ENCODE results near the gene TEKT1. TPM values are rescaled to one million over a fixed set of nuclear protein-coding genes. Genes with fewer than 3 reads are reported as not detected.

TEKT1 gene
- total RNA-seq, 1 donor from 2014 or later, result not detected

DNA sequence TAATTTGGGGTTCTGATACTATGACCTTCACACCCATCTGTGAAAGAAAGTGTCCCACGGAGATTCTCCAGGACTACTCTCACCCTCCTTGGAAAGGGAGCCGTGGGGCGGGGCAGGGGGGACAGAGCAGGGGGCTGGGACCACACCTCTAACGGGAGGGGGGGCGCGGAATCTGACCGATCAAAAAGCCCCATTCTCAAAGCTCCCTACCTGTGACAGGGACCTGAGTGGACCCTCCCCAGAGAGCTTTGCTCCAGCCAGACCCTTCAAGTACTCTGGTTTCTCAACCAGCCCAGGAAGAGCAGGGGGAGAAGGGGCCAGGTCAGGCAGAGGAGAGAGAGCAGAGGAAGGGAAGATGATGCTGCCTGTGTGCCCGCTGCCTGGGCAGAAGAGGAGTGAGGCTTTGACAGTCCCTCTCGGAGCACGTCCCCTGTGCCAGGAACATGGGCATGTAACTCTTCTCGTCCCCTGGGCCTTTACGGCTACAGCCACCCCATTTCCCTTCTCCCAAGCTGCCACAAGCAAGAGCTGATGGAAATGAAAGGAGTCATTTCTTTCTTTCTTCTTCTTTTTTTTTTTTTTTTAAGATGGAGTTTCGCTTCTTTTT lies 75.0 kb downstream of the TEKT1 start:
- peak; percentile 7 for ATAC-seq

DNA sequence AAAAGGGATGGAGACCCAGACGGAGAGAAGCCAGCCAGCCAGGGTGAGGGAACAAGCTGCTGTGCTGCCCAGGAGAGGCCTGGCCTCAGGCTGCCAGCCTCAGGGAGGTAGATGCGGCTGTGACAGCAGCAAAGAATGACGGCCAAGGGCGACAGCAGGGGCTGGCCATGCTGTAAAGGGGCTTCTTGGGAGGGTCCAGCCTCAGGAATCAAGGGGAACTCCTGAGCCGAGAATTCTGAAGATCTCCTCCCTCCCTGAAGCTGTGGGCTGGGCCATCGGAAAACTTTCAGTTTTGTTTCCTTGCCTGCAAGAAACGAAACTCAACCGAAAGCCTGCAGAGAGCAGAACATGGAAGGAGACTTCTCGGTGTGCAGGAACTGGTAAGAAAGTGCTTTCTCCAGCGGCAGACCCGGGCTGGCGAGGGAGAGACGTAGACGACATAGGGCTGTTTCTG lies 75.8 kb downstream of the TEKT1 start, which contains the start of gene XAF1:
XAF1 (plus strand) TSS at position 316 of the 454 bp plus-strand sequence; CDS start at position 349, 33 bp downstream.
- ATAC-seq, result peak; percentile 30

DNA sequence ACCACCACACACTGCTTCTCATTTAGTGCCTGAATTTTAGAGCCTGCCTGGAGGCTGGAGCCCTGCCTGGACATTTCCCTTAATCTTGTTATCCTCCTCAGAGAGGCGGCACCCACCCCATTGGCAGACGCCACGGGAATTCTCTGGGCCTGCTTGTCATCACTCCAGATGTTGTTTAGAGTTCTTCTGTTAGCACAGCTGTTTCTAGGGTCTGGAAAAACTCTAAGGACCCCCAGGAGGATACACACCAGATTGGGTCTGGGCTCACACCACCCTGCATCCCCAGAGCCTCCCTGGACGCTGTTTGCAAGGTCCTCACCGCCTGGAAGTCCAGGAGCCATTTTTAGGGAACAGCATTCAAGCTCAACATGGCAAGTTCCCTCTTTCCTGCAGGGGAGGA lies 76.2 kb downstream of the TEKT1 start:
- no peak for ATAC-seq

DNA sequence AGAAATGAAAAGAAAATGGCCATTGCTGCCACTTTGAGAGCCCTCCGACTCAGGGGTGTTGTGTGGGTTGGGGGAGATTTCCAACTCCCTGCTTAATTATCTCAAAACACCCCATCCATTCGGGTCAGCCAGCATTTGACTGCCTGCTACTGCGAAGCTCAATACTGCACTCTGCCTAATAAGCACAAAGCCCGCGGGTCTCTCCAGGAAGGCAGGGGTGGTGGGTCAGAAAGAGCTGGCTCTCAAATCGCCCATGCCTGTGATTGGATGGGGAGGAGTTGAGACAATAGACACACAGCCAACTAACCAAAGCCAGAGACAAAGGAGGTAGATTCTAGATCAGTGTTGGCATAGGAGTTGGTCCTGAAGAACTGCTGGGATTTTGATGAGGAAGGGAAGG lies 78.0 kb downstream of the TEKT1 start:
- no peak for ATAC-seq

GRCh38 chr17:6753006-6753445 lies 78.5 kb downstream of the TEKT1 start:
- ATAC-seq, result peak; percentile 12

- ATAC-seq, result peak; percentile 27
These were observed 79.2 kb downstream of the TEKT1 start for GRCh38 chr17:6752068-6752909.

DNA sequence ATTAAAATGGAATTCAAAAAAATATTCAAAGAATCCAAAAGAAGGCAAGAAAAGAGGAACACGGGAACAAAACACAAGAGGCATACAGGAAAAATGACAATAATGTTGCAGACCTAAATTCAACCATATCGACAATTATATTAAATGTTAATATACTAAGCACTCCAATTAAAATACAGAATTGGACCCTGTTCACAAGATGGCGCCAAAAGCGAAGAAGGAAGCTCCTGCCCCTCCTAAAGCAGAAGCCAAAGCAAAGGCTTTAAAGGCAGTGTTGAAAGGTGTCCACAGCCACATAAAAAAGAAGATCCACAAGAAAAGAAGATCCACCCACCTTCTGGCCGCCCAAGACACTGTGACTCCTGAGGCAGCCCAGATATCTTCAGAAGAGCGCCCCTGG lies 82.0 kb downstream of the TEKT1 start:
- ATAC-seq, result no peak

GRCh38 chr17:6748617-6749016 lies 82.9 kb downstream of the TEKT1 start:
- ATAC-seq, result no peak

Other genes with a start within 250 kb of the TEKT1 start
- 8.6 TPM for gene KIAA0753, start 191.0 kb downstream of the TEKT1 start, total RNA-seq
- 322 TPM for gene TXNDC17, start 190.7 kb downstream of the TEKT1 start, total RNA-seq
- 15.3 TPM for gene MED31, start 180.1 kb downstream of the TEKT1 start, total RNA-seq
- gene C17orf100, start 180.0 kb downstream of the TEKT1 start, total RNA-seq, result 1.7 TPM
- 3.5 TPM for gene SLC13A5, start 118.4 kb downstream of the TEKT1 start, total RNA-seq
- 13.0 TPM for gene XAF1, start 75.7 kb downstream of the TEKT1 start, total RNA-seq
- 0.68 TPM for gene FBXO39, start 55.5 kb downstream of the TEKT1 start, total RNA-seq
- 16.9 TPM for gene ALOX12, start 164.3 kb upstream of the TEKT1 start, total RNA-seq
- gene RNASEK, start 180.9 kb upstream of the TEKT1 start, total RNA-seq, result 126 TPM
- 3.7 TPM for gene BCL6B, start 191.3 kb upstream of the TEKT1 start, total RNA-seq
- gene SLC16A13, start 204.3 kb upstream of the TEKT1 start, total RNA-seq, result 11.8 TPM
- gene SLC16A11, start 212.4 kb upstream of the TEKT1 start, total RNA-seq, result 0.60 TPM
- gene CLEC10A, start 248.5 kb upstream of the TEKT1 start, total RNA-seq, result 0.92 TPM

Measured in esophagus mucosa (tissue), 1 donor.